Activated CD4-positive, alpha-beta T cell treated with anti-CD3 and anti-CD28 coated beads, Interleukin-2, Interleukin-6, amounts not matched to agents 100 ng/mL and 50 ng/mL, durations not matched to agents 16 hours and 8 hours (primary cell): ENCODE results near the gene DHCR24.

Source experiments
- DNase-seq: peaks from one replicate; pipeline ENCODE4 v3.0.0-alpha.2; 2020

Gene DHCR24

DNA sequence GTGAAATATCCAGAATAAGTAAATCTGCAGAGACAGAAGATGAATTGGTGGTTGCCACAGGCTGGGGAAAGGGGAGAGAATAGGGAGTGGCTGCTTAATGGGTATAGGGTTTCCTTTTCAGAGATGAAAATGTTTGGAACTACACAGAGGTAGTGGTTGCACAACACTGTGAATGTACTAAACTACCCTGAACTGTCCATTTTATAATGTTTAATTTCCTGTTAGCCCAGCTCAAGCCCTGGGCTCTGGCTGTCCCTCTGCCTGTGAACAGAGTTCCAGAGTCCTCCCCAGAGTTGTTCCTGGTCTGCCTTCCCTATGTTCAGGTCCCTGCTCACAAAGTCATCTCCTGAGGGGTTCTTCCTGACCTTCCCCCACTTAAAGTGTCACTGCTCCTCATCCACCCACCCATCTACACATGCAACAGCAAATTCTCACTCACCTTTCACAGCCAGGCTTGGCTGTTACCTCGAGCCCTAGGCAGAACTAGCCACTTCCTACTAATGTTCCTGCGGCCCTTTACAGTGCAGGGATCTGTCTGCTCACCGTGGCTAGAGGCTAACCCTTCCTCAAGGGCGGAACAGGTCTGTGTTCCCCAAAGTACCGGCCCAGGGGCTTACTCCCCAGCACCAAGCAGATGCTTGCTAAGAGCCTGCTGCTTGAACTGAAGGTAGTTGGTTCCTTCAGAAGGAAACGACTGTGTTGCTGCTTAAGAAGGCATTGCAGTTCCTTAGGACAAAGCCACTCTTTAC, 22.4 kb downstream of the DHCR24 start:
- no peak for DNase-seq

DNA sequence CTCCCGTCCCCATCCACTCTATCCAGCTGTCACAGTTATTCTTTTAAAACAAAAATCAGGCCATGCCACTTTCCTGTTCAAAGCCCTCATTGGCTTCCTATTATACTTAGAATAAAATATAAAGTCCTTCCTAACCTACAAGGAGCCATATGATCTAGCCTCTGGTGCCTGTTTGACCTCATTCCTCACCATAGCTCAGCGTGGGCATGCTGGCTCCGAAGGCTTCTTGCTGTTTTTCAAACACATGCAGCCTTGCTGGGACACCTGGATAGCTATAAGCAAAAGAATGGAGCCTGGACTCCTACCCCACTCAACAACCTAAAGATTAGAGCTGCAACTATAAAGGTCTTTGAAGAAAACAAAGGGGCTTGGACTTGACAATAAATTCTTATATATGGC, 23.7 kb downstream of the DHCR24 start:
- DNase-seq: no peak

DNA sequence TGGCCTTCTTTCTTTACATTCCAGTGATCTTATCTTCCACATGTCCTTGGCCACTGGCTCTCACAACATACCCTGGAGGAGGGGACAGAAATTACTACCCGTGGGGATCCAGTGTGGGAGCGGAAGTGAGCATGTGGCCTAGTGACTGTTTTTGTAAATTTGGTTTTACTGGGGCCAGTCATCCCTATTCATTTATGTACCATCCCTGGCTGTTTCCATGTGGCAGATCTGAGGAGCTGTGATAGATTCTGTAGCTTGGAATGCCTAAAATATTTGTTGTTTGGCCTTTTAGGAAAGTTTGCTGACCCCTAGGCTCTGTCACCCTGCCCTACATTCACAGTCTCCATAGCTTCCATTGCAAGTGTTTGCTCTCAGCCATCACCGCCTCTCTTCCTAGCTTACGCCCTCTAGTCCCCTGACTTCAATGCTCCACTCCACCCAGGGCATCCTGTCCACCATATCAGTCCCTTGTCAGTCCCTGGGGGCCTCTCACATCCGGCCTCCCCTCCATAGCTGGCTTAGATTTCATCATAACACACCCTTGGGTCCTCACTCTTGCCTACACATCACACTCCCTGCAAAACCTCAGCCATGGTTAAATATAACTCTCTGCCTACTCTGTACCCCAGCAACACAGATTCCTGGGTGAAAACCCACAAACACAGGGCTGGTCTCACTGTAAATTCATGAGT, 25.8 kb downstream of the DHCR24 start:
- no peak for DNase-seq

DNA sequence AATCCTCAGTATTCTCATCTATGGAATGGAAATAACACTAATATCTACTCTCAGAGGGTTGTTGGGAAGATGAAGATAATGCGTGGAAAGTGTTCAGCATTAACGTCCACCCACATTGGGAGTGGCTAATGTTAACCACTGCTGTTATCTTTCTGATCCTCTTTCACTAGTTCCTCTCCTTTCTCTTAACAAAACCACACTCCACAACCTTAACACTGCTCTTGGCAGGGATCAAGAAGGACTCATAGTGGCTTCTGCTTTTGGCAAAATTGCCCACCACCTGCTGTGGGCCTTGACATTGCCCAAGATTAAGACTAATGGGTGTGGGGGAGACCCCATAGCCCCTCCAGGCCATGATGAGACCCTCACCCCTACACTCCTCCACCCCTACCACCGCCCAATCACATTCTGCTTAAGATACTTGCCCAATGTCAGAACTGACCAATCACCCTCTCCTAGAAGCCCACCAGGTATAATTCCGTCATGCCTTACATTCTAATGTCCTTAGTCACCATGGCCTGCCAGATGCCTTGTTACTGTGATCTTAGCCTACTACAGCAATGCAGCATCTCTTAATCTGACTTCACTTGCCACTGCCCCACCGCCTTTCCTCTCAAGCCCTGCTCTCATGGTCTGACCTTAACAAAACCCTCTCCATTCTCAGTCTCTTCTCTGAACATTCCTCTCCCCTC, 27.1 kb downstream of the DHCR24 start:
- DNase-seq: no peak

DNA sequence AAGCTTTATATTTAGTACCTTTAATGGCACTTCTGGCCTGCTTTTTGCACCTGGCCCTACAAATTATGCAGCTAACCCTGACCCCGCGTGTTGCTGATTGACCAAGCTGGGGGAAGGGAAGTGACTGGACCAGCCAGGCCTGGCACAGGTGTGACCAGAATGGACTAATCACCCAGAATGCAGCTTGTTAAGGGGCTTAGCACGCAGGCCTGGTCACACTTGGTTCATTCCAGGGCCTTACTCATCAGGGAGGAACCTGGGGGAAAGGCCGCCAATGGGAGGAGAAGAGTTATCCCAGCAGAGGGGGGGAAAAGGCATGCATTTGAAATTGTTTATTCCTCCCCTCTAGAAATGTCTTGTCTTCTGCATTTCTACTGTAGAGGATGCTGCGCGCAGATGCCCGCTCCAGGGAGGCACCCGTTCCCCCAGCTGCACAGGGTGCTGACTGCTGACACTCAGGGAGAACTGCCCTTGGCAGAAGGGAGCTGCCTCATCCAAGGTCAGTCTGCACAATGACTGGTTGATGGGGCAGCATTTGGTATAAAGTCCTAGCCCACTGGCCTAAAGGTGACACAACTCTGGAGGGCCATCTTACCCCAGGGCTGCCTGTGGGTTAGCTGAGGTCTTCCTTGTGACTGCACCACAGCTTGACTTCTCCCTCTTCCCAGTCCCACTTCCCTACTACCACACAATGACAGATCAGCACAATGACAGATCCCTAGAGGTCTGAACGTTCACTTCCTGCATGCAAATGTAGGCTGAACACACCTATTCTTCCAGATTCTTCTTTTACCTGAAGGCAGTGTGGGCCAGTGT, 29.0 kb downstream of the DHCR24 start:
- DNase-seq: no peak

DNA sequence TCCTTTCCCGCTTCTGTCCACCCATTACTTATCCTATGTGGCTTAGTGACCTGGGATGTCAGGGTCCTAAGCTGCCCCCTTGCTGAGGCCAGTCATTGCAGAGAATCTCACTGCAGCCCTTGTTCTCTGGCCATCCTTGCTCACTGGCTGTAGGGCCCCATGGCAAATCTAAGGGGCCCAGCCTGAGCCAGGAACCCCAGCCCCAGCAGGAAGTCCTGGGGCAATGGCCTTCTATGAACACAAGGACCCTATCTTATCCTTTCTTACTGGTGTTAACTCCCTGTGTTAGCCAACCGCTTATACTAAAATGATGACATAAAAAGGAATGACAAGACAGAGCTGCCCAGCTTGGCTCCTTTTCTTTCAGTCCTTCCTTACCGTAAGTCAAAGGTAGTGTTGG, 29.9 kb downstream of the DHCR24 start:
- DNase-seq: no peak

DNA sequence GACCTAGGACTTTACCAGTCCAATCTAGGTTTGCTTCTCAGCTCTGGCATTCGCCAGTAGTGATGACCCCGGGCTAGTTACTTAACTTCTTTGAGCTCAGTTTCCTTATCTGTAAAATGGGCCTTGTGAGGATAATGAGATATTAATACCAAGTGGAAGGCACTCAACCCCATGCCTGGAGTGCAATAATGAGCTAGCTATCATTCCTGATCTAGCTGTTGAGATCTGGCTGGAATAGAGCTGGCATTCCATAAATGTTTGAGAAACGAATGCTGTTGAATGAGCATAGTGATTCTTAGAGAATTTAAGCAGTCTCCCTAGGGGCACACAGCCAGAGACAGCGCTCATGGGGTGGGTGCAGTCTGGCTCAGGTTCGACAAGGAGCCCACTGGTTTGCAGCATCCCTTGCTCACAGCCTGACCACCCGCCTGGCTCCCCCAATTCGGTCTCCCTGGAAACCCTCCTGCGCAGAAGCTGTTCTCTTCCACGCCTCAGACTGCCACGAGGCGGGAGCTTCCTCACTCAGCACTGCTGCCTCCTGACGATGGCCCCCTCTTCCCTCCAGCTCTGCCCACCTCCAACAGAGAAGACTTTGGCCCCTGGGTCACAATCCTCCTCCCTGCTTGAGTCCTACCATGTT, 32.5 kb downstream of the DHCR24 start:
- DNase-seq: no peak

DNA sequence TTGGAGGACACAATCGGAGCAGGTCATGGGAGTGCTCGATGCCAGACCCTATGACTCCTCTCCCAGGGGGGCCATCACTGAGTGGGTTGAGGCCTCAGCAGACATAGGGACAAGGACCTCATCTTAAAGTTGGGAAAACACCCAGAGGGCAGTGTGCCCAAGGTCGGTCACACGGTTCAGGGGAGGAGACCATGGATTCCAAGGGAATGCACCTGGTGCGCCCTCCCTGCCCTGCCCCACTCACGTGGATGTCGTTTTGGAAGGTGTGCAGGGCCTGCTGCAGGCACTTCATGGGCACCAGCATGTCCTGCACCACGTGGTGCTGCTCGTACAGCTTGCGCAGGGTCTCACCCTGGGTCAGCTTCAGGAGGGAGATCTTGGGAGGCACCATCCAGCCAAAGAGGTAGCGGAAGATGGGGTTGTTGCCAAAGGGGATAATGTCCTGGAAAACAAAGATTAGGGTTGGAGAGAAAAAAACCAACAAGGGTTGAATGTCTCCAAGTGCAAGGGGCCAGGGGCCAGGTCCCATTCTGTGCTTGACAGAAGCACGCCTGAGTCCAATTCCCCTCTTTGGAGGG, 33.1 kb downstream of the DHCR24 start:
- DNase-seq: no peak

DNA sequence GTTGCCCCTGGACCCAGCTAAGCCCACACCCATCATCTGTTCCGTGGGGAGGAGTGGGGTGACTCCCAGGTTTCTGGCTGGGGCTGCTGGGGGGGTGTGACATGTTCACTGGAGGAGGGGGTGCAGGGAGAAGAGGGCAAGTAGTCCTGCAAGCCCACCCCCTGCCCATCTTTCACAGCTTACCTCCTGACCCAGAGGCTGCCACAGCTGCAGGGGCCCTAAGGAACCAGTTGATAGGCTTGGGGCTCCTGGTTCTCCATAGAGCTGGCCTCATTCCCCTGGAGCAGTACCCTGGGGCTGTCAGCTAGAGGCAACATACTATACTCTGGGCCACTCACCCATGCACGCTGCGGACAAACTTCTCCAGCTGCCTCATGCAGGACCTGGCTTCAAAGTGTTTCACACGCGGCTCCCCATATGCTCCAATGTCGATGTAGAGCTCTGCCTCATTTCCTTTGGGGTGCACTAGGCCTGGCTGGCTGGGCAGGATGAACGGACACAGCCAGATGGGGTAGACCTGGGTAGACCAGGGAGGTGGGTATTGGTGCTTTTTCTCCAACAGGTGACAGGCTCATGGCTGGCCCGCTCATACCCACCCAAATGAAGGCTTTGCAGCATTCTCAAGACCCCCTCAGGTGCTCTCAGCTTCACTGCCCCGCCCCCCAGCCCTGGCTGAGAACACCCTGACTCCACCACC, 33.8 kb downstream of the DHCR24 start:
- no peak for DNase-seq

DNA sequence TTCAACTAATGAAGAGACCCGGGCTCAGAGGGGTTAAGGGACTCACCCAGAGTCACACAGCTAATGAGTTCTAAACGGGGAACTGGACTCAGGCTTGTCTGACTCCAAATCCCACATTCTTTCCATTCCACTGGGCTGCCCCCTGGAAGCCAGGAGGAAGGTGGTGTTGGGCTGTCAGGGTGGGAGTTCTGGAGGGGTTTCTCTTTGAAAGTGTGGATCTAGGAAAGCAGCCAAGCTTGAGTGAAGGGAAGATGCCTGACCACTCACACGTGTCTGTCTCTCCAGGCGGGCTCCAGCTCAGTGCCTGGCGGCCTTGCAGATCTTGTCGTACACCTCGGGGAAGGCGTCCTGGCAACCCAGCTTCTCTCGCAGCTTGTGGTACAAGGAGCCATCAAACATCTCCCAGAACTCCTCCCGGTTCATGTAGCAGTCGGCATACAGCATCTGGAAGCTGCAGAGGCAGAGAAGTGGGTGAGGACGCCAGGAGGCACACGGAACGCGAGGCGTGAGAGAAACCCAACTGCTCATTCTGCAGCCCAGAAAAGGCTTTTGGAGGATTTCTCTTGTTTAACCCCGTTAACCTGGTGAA, 35.0 kb downstream of the DHCR24 start:
- no peak for DNase-seq

DNA sequence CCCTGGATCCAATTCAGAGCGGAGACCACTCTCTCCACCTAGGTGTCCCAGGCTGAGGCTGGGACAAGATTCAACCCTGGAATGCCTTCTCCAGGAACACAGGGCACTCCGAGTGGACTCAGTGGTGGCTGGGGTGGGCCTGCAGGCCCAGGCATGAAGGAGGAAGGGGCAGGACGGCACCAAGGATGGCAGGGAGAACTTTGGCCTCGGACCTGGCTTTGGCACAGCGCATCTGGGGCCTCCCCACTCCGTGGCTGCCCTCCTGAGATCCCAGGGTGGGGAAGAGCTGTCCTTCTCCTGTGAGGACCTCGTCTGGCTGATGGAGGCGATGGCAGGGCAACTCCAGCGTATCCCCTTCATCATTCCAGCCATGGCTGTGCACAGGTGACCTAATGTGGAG, 35.6 kb downstream of the DHCR24 start:
- DNase-seq: no peak

DNA sequence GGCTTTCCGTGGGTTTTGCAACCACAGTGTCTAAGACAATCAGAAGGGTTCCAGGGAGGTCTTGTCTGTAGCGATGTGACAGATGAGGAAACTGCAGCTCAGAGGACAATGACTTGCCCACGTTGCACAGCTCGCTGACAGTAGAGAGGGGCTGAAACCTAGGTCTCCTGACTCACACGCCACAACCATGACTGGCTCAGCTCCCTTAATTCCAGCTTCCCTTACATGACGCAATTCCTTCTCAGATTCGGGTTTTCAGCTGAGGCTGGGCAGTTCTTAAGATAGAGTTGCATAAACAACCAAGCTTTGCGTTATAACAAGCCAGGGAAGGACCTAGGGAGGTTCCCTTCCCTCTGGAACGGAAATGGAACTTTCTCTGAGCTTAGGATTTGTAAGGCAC, 36.3 kb downstream of the DHCR24 start:
- no peak for DNase-seq

DNA sequence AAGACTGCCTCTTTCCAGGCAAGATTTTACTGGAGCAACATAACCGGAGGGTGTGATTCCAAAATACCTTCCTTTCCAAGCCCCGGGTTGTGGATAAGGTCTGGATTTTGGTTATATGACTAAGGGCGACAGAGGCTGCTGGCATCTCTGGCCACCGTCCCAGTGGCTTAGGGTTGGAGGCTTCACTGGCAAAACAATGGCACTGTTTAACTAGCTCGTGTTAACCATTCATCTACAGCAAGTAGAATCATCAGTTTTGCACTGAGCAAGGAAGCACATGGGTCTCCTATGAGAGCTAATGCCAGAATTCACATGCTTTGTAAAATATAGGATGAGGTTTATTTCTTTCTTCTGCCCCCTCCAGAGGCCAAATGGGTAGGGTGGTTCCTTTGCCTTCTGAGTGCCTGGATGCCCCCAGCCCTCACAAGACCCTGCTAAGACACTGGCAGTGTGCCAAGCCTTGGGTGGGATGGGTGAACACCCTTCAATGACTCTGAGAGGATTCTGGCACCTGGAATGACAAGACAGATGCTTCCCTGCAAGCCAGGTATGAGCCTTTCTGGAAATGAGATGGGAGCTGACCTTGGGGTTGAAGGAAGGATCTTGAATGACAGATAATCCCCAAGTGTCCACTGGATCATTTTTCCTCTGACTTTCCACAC, 36.8 kb downstream of the DHCR24 start:
- no peak for DNase-seq

DNA sequence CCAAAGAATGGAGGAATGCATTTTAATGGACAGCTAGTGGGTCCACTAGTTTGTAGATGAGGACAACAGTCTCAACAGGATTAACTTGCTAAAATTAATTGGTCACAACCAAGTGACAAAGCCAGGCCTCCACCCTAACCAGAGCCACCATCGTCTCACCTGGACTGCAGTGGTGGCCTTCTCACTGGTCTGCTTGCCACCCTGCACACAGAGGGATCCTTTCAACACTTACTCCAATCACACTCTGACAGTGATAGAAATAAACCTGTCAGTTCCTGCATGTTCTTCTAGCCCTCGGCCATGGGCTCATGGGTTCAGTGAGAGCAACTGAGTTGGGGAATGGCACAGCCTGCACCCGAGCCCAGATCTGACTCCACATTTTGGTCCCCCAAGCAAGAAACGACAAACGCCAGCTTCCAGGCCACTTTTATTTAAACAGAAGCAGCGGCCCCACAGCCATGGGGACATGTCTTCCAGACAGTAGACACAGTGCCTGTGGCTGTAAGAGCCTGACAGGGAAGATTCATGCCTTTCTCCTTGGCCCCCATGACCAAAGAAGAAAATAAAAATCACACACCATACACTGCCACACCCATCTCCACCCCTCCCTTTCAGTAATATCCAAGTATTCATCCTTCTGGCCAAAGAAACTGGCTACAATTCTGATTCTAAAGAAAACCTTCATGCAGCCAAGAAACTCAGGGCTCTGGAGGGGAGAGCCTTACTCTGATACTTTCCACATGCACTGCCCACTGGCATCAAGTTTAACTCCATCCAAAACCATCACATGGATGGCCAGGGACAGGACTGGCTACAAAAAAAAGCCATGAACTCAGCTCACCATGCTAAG, 37.6 kb downstream of the DHCR24 start:
- no peak for DNase-seq

DNA sequence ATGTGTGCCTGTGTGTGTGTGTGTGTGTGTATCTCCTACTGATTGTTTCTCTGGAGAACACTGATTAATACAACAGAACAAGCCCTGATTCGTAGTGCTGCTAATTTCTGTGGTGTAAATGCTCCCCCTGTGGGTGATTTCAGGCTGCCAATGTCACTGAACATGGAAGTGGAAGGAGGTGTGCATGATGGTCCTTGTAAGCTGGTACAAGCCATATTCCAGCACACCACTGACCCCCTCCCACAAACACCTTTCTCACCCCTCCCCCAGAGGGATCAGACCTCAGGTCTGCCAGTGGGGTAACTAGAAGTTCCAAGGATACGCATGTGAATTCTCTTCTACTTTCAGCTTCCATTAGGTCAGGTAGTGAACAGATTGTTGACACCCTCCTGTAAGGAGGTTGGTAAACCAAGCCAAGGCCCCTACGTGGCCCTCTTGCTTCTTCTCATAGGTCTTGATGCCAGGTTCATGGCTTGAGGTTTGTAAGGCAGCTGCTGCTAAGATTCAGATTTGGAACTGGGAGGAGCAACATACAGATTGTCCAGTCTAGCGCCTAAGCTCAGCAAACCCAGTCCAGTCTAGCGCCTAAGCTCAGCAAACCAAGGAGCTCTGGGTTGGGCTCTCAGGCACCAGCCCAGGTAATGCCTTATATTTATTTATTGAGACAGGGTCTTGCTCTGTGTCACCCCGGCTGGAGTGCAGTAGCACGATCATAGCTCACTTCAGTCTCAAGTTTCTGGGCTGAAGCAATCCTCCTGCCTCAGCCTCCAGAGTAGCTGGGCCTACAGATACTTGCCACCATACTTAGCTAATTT, 38.7 kb downstream of the DHCR24 start:
- no peak for DNase-seq

DNA sequence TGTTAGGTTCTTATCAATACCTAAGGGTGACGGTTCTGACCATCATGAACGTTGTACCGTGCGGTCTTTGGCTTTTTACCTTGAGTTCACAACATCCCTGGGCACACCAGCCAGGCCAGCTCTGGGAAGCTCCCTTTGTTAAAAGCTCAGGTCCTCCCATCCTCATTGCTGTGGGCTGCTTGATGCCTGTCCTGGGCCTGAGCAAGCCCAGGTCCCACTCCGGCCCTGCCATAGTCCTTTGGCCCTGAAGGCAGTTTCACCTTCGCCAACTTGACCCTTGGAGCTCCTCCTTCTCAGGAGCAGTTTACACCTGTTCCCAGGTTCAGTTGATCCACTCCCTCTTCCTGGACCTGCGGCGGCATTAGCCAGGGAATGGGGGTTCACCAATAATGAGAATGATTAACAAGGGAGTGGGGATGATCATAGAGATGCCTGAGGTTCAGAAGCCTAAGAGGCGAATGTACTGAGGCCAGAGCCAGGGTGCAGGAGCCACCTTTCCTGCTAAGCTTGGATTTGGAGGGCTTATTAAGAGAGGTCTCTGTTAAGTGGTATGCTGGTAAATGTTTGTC, 40.2 kb downstream of the DHCR24 start:
- DNase-seq: no peak

DNA sequence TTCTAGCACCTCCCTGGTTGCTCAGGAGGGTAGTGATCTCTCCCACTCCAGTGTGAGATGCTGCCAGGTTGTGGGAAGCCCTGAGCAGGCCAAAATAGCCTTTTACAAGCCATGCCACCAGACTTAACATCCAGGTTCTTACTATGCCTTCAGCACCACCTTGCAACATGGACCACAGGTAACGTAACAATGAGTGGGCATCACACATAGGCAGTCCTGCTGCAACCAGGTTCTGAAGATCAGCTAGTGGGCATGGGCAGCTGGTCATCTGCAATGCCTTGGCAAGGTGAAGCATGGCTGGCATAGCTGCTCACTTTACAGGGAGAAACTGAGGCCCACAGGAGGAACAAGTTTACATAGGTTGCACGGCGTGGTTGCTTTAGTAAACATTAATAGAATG, 40.7 kb downstream of the DHCR24 start:
- no peak for DNase-seq

DNA sequence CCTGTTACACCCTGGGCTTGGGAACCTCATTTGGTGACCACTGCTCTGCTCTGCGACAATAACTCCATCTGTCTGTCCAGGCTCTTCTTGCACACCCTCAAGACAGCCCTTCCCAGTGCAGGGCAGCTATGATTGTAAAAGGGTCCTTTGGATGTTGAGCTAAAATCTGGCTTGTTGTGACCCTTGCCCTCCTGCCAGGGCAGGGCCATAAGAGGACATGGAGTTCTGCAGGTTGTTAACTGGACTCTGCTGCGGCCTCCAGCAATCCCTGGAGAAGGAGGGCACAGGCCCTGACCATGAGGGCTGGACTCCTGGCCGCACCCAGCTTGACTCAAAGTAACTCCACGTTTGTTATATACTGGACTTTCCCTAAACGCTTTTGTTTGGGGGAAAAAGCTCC, 41.2 kb downstream of the DHCR24 start:
- no peak for DNase-seq

DNA sequence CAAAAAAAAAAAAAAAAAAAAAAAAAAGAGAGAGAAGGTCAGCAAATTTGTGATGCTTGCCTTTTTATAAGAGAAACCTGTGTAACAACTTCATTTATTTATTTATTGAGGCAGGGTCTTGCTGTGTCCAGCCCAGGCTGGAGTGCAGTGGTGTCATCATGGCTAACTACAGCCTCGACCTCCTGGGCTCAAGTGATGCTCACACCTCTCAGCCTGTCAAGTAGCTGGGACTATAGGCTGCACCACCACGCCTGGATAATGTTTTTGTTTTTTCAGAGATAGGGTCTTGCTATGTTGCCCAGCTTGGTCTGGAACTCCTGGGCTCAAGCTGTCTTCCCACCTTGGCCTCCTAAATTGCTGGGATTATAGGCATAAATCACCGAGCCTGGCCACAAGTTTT, 42.4 kb downstream of the DHCR24 start:
- DNase-seq: no peak
